ENCODE data around the gene FKBP4. TPM values are rescaled to one million over a fixed set of nuclear protein-coding genes. Genes with fewer than 3 reads are reported as not detected.
A peak's percentile ranks its signal among the peaks of the same experiment; 100 is the strongest.

FKBP4 gene
- total and polyA plus RNA-seq, 2 of the 8 experiments (the other 6 are each of a cell fraction or from before 2014, with no cell fraction given): 72.6 to 243 TPM

DNA sequence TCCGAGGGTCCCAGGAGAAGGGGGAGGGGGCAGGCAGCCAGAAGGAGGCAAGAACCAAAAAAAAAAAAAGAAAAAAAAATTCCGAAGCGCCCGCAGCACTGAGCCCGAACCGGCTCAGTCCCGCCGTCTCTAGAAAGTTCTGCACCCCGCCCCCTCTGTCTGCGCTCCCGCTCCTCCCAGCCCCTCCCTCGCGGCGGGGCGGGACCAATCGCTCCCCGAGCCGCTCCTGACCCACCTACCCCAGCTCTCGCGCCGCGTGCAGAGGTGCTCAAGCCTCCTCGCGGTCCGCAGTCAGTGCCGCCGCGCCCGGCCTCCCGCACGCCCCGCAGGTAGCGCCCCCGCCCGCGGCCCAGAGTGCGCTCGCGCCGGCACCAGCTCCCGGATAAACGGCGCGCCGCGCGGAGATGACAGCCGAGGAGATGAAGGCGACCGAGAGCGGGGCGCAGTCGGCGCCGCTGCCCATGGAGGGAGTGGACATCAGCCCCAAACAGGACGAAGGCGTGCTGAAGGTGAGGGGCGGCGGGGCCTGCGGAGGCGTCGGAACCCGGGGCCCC is at the start of gene FKBP4 (continued):
- TF ChIP-seq RNF2 (IDR thresholded peaks at IDR 0.05; ENCODE audit: borderline replicate concordance, low read depth, low read length, missing control alignments, poor library complexity, severe bottlenecking) (no peak), SP1 (IDR thresholded peaks at IDR 0.05; ENCODE audit: low read depth, low read length) (0 out of 2 replicates have a peak, but pooled peaks have one; percentile 50), CEBPB (IDR thresholded peaks at IDR 0.05; ENCODE audit: low read depth, low read length) (no peak), SAP30 (IDR thresholded peaks at IDR 0.05; ENCODE audit: insufficient read depth, insufficient replicate concordance, low read length) (no peak), GABPA (IDR thresholded peaks at IDR 0.05; ENCODE audit: borderline replicate concordance, insufficient read depth, low read length) (no peak), POLR2A (IDR thresholded peaks at IDR 0.05; ENCODE audit: control extremely low read depth in 1 of 2, low read depth in 2 of 2, low read length in 2 of 2) (peak; percentile 38 to 73), BCL11A (IDR thresholded peaks at IDR 0.05; ENCODE audit: low read depth in 2 of 2, low read length in 2 of 2) (no peak), TAF7 (optimal IDR thresholded peaks at IDR 0.05; ENCODE audit: borderline replicate concordance, low read depth, low read length) (peak; percentile 82), KDM5A (IDR thresholded peaks at IDR 0.05; ENCODE audit: low read length) (no peak), NRF1 (IDR thresholded peaks at IDR 0.05; ENCODE audit: low read depth, low read length) (no peak), CBX8 (IDR thresholded peaks at IDR 0.05; ENCODE audit: borderline replicate concordance, low read depth, low read length) (no peak), SIRT6 (IDR thresholded peaks at IDR 0.05; ENCODE audit: low read length) (no peak), BACH1 (IDR thresholded peaks at IDR 0.05; ENCODE audit: low read length) (no peak), KDM4A (IDR thresholded peaks at IDR 0.05; ENCODE audit: low read depth, low read length, severe bottlenecking) (peak; percentile 10), SP2 (IDR thresholded peaks at IDR 0.05; ENCODE audit: low read length) (no peak), TCF12 (IDR thresholded peaks at IDR 0.05; ENCODE audit: low read depth, low read length) (no peak), SUZ12 (IDR thresholded peaks at IDR 0.05; ENCODE audit: low read length) (no peak)
- TF ChIP-seq, protein P1, sequence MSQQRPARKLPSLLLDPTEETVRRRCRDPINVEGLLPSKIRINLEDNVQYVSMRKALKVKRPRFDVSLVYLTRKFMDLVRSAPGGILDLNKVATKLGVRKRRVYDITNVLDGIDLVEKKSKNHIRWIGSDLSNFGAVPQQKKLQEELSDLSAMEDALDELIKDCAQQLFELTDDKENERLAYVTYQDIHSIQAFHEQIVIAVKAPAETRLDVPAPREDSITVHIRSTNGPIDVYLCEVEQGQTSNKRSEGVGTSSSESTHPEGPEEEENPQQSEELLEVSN (IDR thresholded peaks at IDR 0.05): peak; percentile 64
- TF ChIP-seq, protein P2, sequence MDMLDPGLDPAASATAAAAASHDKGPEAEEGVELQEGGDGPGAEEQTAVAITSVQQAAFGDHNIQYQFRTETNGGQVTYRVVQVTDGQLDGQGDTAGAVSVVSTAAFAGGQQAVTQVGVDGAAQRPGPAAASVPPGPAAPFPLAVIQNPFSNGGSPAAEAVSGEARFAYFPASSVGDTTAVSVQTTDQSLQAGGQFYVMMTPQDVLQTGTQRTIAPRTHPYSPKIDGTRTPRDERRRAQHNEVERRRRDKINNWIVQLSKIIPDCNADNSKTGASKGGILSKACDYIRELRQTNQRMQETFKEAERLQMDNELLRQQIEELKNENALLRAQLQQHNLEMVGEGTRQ (IDR thresholded peaks at IDR 0.05; ENCODE audit: low read length): no peak
- TF ChIP-seq, protein P3, sequence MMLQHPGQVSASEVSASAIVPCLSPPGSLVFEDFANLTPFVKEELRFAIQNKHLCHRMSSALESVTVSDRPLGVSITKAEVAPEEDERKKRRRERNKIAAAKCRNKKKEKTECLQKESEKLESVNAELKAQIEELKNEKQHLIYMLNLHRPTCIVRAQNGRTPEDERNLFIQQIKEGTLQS (IDR thresholded peaks at IDR 0.05; ENCODE audit: insufficient read depth, low read depth, low read length): no peak
- TF ChIP-seq, protein P4, sequence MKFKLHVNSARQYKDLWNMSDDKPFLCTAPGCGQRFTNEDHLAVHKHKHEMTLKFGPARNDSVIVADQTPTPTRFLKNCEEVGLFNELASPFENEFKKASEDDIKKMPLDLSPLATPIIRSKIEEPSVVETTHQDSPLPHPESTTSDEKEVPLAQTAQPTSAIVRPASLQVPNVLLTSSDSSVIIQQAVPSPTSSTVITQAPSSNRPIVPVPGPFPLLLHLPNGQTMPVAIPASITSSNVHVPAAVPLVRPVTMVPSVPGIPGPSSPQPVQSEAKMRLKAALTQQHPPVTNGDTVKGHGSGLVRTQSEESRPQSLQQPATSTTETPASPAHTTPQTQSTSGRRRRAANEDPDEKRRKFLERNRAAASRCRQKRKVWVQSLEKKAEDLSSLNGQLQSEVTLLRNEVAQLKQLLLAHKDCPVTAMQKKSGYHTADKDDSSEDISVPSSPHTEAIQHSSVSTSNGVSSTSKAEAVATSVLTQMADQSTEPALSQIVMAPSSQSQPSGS (IDR thresholded peaks at IDR 0.05; ENCODE audit: low read length): no peak
